ENCODE data around the gene STXBP6.
A peak's percentile ranks its signal among the peaks of the same experiment; 100 is the strongest.

Gene STXBP6

GRCh38 chr14:25049568-25050268, at the start of gene STXBP6:
Gene STXBP6 (minus strand): TSS chr14:25050147. CDS start chr14:24974818, 75,329 bp downstream.
- peak; percentile 85 for DNase-seq

DNA sequence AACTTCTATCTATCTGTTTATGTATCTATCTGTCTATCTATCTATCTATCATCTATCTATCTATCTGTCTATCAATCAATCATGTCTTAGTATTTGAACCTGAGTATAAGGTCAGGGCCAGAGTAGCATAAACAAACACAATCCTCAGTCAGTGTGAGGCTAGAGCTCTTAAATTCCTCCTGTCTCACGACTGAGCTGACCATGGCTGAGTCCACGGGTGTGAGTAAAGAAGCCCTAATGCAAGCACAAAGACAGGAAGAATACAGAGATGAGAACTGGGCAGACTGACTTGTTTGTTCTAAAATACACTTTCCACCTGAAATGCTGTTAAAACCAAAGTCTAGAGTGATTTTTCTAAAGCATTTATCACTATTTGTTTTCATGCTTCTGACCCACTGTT, 47.2 kb upstream of the STXBP6 start:
- DNase-seq: no peak

DNA sequence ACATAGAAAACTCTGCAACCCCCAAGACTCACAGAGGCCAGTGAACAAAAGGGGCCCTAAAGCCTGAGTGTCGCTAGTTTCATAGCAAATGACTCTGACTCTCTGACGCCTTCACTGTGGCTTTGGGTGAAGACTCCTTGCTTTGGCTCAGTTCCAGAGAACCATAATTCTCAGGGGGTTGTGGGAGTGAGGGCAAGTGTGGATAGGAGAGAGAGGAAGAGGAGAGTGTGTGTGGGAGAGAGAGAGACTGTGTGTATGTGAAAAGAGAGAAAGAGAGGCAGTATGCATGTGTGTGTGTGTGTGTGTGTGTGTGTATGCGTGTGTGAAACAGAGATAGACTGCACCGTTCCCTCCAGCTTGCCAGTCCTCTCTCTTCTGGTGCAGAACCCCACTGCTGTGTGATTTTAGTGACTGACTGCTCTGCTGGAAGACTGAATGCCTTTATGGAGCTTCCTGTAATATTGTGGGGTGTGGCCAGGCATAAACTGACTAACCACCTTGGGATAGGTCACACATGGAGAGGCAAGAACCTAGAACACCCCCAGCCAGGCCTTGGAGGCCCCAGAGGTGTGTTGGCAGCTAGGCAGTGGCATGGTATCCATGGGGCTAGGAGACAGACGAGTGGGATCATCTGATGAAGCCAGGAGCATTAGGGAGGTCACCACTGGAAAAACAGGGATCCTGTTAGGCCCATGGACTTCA, 45.9 kb upstream of the STXBP6 start:
- DNase-seq: no peak

- no peak for DNase-seq
These were observed 44.4 kb upstream of the STXBP6 start for GRCh38 chr14:25094171-25094907.

DNA sequence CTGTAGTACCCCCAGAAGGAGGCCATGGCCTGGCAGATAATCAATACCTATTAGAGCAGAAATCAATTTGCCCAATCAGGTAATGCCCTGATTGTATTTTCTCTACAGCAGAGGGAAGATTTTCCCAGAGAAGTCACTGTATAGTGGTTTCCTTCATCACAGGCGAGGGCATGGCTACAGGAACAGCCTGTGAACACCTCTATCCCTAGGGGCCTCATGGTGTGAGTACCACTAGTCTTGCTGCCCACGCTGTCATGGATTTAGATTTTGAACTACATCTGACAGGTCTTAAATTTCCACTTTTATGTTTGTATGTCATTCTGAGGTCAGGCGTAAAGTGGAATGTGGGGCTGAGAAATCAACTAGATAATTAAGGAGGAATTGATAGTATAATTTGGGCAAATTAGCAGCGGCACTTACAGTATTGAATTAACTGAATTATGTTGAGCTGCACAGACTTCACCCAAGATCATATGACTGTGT, 42.4 kb upstream of the STXBP6 start:
- DNase-seq: peak; percentile 45

GRCh38 chr14:25090716-25091454, 40.9 kb upstream of the STXBP6 start:
- no peak for DNase-seq

DNA sequence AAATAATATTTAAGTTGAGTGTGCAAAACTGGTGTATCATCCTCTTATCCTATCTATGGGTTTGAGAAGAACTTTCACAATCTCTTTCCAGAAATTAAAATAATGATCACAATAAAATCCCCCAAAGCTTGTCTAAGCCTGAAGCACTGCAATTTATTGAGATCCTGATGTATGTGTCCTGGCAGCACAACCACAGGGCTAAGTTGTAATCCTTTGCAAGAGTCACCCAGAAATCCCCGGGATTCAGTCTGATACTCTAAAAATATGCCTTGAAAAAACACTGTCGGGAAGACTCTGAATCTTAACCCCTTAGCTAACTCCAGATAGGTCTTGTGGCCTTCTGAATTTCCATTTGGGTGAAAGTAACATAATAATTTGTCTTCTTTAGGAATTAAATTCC, 40.3 kb upstream of the STXBP6 start:
- no peak for DNase-seq

GRCh38 chr14:25089496-25089895, 39.5 kb upstream of the STXBP6 start:
- no peak for DNase-seq

DNA sequence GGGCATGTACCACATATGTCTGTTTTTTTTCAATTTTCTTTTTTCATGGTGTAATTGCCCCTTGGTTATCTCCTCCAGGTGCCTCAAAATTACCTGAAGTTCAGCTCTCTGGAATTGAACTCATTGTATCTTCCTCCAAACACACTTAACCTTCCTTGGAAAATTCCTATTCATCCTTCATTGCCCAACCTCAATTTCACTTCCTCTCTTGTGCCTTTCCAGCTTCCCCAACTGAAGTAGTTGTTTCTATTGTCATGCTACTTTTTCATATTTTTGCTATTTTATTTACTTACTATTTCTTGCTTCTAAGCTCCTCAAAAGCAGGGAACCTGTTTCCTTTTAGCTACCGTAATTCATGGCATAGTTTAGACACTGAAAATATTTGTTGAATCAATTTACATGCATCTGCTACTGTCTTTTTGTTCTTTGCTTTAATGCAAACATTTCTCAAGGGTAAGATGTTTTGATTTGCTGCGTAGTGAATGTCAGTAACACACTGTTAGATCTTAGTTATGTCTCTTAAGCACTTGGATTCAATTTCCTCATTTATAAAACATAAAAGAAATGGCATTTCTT, 37.0 kb upstream of the STXBP6 start:
- DNase-seq: no peak

- no peak for DNase-seq
These were observed 36.1 kb upstream of the STXBP6 start for GRCh38 chr14:25086081-25086480.

DNA sequence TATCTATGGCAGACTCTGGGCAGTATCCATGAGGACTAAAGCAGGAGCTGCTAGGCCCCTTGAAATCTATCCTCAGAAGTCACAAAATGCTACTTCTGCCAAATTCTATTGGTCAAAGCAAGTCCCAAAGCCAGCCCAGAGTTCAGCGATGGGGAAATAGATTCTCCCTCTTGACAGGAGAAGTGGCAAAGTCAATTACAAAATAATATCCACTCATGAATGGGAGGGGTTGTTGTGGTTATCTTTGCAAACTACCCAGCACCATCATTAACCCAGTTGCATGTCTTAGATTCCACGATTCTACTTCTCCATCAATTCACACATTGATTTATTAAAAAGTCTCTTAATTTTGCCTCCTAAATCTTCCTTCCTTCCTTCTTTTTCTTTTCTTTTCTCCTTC, 30.7 kb upstream of the STXBP6 start:
- no peak for DNase-seq

DNA sequence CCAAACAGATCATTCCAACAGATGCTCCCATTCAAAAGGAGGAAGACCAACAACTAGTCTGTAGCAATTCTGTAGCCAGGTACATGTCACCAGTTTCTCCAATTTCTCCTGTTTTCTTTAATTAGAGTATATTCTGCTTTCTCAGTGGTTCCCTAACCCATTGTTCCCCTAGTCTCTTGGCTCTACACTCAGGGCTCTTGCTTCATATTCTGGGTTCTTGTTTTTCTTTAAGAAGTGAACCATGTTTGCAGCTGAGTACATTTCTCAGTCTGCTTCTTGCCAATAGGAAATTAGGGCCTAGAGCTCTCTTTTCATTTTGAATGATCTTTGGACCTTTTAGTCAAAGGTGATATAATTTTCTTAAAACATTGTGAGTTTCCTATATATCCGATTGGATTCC, 29.4 kb upstream of the STXBP6 start:
- no peak for DNase-seq

DNA sequence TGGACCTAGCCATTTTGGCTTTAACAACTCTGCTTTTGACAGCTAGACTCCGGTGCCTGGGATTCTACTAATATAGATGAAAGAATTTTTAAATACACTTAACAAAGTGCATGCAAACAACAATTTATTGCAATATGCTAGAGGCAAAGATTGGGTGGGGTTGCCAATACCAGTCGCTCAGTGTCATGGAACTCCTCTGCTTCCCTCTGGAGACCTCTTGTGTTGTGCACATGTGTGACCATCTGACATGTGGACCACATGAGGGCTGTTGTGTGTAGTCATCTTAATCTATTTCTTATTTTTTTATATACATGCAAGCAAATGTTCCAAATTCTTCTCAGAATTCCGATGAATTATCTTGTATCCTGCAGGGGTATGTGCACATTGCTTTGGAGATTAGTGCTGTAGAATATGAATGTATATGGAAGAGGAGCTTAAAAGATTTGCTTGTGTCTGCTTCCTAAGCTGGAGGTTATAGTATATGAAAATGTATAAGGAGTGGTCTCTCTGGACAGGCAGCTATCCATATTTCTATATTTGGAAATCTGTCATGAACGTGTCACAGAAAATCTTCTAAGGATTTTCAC, 24.2 kb upstream of the STXBP6 start:
- DNase-seq: no peak

DNA sequence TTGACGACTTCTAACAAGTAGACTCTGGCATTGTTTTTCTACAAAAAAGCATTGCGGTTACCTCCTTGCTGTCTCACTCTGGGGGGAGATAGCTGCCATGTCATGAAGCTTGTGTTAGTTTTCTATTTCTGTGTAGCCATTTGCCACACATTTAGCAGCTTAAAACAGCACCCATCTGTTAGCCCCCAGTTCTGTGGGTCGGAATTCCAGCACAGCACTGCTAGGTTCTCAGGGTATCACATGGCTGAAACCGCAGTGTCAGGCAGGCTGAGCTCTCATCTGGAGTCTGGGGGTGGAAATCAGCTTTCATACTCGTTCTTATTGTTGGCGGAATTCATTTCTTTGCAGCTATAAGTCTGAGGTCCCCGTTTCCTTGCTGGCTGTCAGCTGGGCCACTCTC, 19.9 kb upstream of the STXBP6 start:
- no peak for DNase-seq

- DNase-seq: no peak
These were observed 17.7 kb upstream of the STXBP6 start for GRCh38 chr14:25067600-25067999.

- DNase-seq: no peak
These were observed 12.0 kb upstream of the STXBP6 start for GRCh38 chr14:25062022-25062321.

- DNase-seq: no peak
These were observed 6.7 kb upstream of the STXBP6 start for GRCh38 chr14:25056688-25057078.

DNA sequence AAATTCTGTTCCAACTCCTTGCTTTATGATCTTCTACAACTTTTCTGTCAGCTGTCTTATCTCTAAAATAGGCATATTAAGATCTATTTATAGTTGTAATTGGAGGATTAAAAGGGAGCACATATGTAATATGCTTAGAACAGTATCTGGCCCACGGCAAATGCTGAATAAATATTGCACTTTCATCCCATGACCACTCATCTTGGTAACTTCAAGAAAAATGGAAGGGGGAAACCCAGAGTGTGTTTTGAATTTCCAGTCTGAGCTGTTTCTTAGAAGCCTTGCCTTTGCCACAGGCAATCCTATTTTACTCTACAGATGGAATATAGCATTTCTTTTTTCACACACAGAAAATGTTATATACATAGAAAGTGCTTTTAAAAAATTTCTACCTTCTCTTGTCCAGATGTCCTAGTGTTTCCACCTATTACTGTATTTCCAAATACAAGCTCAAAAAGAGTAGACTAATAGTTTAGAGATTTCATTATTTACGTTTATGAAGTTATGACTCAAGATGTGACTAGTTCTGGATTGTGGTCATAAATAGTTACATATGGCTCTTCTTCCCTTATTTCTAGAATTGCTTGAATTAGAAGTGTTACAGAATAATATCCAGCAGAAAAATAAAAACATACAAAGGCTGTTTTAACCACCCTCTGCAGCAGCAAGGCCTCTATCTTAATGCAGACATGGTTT, 6.2 kb upstream of the STXBP6 start:
- no peak for DNase-seq

- DNase-seq: no peak
These were observed 5.1 kb upstream of the STXBP6 start for GRCh38 chr14:25055005-25055404.

DNA sequence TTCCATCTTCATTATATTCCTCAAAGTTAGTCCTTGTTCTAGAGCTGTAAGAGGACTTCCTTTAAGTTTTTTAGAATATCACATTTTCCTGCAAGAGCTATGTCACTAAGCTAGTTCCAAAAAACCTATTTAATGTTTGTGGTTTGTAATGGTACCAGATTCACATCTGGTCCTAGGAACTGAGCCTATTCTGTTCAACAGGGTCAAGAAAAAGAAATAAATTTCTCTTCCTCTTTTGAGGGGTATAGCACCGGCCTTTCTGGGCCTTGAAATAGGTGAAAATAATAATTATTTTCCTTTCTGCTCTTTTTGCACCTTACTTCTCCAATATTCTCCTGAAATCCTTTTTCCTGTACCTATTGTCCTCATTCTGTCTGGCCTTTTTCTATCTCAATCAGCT, 3.6 kb upstream of the STXBP6 start:
- DNase-seq: no peak

DNA sequence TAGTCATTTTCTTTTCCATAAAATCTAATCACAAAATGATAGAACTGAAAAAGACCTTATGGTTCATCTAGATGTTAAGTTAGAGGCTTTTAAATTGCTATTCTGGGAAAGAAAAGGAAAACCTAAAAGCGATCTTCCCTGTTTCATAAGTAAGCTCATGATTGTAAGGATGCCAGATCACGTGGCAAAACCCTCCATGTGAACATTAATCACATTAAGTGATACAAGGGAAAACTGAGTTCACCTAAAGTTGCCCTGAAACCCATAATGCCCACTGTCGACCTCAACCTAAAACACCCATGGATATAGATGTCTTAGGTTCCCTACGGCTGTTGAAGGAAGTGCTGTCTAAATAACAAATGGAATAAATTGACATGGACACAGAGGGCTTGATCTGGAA, 3.0 kb upstream of the STXBP6 start:
- no peak for DNase-seq

GRCh38 chr14:25052385-25052784, 2.4 kb upstream of the STXBP6 start:
- DNase-seq: no peak
